ENCODE data around the gene LSM14A.
A peak's percentile ranks its signal among the peaks of the same experiment; 100 is the strongest.

Gene LSM14A

DNA sequence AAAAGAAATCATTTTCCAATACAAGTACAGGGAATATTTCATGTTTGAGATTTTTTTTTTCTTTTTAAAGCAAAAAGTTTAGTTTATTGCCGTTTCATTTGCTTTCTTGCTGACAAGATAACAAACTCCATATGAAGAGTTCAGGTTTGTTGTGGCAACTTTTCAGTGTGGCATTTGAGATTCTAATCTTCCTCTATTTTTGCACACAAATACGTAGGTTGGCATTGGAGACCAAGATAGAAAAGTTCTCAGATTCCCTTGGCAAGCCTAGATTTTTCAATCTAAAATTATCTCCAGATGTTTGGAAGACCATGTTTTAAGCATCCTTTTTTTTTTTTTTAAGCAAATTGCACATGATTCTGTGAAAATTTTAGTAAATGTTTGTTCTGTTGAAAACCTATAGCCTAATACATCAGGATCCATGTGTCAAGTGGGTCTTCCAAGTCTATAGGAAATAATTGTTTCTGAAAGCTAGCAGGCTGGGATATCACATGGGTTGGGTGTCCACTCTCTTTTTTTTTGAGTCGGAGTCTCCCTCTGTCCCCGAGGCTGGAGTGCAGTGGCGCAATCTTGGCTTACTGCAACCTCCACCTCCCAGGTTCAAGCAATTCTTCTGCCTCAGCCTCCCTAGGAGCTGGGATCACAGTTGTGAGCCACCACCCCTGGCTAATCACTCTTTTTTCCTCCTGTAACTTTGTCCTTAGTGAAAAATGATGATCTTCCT, 84.7 kb downstream of the LSM14A start:
- Histone ChIP-seq H3K36me3 (ENCODE audit: control insufficient read depth in 2 of 2, insufficient read depth in 2 of 2, low read length in 2 of 2) (no peaks in the 10 kb centered on the region), H3K9ac (ENCODE audit: low read length in 2 of 2) (no peak overlapping the region), H3K27ac (ENCODE audit: low read length) (no peak overlapping the region), H3K4me1 (ENCODE audit: control insufficient read depth, insufficient read depth, low read length) (peaks cover 16% of the 10 kb centered on the region), H3K4me3 (ENCODE audit: low read length in 2 of 2) (no peak overlapping the region), H3K9me3 (ENCODE audit: control insufficient read depth in 2 of 2, low read length in 2 of 2) (no peaks in the 10 kb centered on the region), H3K27me3 (ENCODE audit: control insufficient read depth in 1 of 2, insufficient read depth in 2 of 2, low read length in 2 of 2) (no peaks in the 10 kb centered on the region)

DNA sequence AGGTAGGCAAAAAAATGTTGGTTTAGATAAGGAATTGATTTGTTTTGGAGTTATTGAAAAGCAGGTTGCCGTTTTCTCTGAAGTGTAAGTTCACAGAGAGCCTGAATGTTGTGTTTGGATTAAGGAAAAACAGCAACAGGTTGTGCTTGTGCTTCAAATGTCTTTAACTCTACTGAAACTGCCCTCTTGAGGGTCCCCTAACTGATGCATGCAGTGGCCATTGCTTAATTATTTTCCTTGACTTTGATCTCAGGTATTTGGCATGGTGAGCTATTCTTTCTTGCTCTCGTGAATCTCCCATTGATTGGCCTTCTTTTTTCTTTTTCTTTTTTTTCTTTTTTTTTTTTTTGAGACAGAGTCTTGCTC, 85.2 kb downstream of the LSM14A start:
- H3K27ac ChIP-seq (ENCODE audit: low read length) = no peak overlapping the region
- H3K9ac ChIP-seq (ENCODE audit: low read length in 2 of 2) = no peak overlapping the region

DNA sequence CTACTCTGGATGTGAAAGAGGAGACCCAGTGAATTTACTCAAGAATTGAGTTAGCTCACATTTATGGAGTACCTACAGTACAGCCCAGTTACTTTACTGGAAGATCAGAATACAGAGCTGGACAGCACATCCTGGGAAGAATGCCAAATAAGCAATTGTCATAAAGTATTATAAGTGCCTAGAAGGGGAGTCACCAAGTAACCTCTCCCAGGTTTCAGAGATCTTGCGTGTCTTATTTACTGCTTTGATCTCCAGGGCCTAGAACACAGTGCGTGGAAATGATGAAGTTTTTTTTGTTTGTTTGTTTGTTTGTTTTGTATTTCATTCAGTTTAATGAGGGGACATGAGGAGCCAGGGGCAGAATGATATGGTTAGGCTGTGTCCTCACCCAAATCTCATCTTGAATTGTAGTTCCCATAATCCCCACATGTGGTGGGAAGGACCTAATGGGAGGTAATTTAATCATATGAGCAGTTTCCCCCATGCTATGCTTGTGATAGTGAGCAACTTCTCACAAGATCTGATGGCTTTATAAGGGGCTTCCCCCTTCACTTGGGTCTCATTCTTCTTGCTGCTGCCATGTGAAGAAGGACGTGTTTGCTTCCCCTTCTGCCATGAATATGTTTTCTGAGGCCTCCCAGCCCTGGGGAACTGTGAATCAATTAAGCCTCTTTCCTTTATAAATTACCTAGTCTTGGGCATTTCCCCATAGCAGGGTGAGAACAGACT, 87.2 kb downstream of the LSM14A start:
- H3K36me3 ChIP-seq (ENCODE audit: control insufficient read depth in 2 of 2, insufficient read depth in 2 of 2, low read length in 2 of 2) = no peaks in the 10 kb centered on the region
- H3K9me3 ChIP-seq (ENCODE audit: control insufficient read depth in 2 of 2, low read length in 2 of 2) = no peaks in the 10 kb centered on the region
- H3K27me3 ChIP-seq (ENCODE audit: control insufficient read depth in 1 of 2, insufficient read depth in 2 of 2, low read length in 2 of 2) = no peaks in the 10 kb centered on the region
- peaks cover 16% of the 10 kb centered on the region for H3K4me1 ChIP-seq (ENCODE audit: control insufficient read depth, insufficient read depth, low read length)
- H3K27ac ChIP-seq (ENCODE audit: low read length) = no peak overlapping the region
- H3K9ac ChIP-seq (ENCODE audit: low read length in 2 of 2) = no peak overlapping the region
- no peak overlapping the region for H3K4me3 ChIP-seq (ENCODE audit: low read length in 2 of 2)

More for the DNA sequence above, 85.2 kb downstream of the LSM14A start:
- Histone ChIP-seq H3K36me3 (ENCODE audit: control insufficient read depth in 2 of 2, insufficient read depth in 2 of 2, low read length in 2 of 2) (no peaks in the 10 kb centered on the region), H3K27me3 (ENCODE audit: control insufficient read depth in 1 of 2, insufficient read depth in 2 of 2, low read length in 2 of 2) (no peaks in the 10 kb centered on the region), H3K4me3 (ENCODE audit: low read length in 2 of 2) (no peak overlapping the region), H3K9me3 (ENCODE audit: control insufficient read depth in 2 of 2, low read length in 2 of 2) (no peaks in the 10 kb centered on the region), H3K4me1 (ENCODE audit: control insufficient read depth, insufficient read depth, low read length) (peaks cover 16% of the 10 kb centered on the region)

DNA sequence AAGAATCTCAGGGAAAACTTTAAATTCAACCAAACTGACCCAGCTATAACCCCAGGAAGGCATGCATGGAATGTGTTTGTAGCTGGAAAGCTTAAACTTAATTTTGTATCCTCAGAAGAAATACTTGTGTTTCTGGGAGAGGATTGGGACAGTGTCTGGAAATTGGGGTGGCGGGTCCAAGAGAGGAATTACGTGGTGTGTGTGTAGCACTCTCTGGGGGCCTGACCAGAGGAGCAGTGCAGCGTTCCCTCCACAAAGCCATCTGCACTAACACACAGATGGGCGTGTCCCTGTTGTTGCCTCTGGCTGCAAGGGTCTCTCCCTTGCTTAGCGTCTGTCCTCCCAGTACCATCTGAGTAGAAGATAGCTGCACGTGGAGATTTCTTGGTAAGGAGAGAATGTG, 88.5 kb downstream of the LSM14A start:
- H3K9me3 ChIP-seq (ENCODE audit: control insufficient read depth in 2 of 2, low read length in 2 of 2) = no peaks in the 10 kb centered on the region
- peaks cover 11% of the 10 kb centered on the region for H3K4me1 ChIP-seq (ENCODE audit: control insufficient read depth, insufficient read depth, low read length)
- no peaks in the 10 kb centered on the region for H3K27me3 ChIP-seq (ENCODE audit: control insufficient read depth in 1 of 2, insufficient read depth in 2 of 2, low read length in 2 of 2)
- no peak overlapping the region for H3K27ac ChIP-seq (ENCODE audit: low read length)
- H3K4me3 ChIP-seq (ENCODE audit: low read length in 2 of 2) = peak overlapping the region in 1 of 2 donors; percentile 44
- no peaks in the 10 kb centered on the region for H3K36me3 ChIP-seq (ENCODE audit: control insufficient read depth in 2 of 2, insufficient read depth in 2 of 2, low read length in 2 of 2)
- H3K9ac ChIP-seq (ENCODE audit: low read length in 2 of 2) = peak overlapping the region in 1 of 2 donors; percentile 36

DNA sequence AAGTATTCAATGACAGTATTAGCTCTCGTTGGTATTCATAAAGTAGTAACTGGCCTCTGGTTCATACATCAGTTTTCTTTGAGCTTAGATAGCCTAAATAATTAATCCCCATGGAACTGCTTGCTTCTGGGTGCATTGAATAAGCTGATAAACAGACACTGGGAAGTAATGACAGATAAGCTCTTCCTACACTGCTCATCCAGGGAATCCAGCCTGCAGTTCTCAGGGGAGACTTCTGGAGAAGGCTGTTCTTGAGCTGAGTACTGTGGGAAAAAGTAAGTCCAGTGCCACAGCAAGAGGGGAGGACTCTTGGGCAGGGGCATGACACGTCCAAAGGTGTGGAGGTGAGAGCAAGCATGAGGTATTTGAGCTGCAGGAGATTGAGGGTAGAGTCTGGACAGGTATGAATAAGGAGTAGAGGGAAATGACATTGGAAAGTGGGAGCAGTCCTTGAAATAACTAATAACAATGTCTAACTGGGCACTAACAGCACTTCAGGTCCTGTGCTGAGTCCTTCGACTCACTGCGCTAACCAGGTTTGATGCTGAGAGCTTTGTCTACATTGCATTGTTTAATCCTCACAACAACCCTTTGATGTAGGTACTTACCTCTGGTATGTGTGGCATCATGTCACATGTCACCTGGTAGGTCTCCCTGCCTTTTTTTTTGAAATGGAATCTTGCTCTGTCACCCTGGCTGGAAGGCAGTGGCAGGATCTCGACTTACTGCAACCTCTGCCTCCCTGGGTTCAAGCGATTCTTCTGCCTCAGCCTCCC, 89.2 kb downstream of the LSM14A start:
- Histone ChIP-seq H3K36me3 (ENCODE audit: control insufficient read depth in 2 of 2, insufficient read depth in 2 of 2, low read length in 2 of 2) (no peaks in the 10 kb centered on the region), H3K4me1 (ENCODE audit: control insufficient read depth, insufficient read depth, low read length) (peaks cover 11% of the 10 kb centered on the region), H3K27me3 (ENCODE audit: control insufficient read depth in 1 of 2, insufficient read depth in 2 of 2, low read length in 2 of 2) (no peaks in the 10 kb centered on the region), H3K9me3 (ENCODE audit: control insufficient read depth in 2 of 2, low read length in 2 of 2) (no peaks in the 10 kb centered on the region), H3K27ac (ENCODE audit: low read length) (no peak overlapping the region), H3K9ac (ENCODE audit: low read length in 2 of 2) (no peak overlapping the region), H3K4me3 (ENCODE audit: low read length in 2 of 2) (no peak overlapping the region)

DNA sequence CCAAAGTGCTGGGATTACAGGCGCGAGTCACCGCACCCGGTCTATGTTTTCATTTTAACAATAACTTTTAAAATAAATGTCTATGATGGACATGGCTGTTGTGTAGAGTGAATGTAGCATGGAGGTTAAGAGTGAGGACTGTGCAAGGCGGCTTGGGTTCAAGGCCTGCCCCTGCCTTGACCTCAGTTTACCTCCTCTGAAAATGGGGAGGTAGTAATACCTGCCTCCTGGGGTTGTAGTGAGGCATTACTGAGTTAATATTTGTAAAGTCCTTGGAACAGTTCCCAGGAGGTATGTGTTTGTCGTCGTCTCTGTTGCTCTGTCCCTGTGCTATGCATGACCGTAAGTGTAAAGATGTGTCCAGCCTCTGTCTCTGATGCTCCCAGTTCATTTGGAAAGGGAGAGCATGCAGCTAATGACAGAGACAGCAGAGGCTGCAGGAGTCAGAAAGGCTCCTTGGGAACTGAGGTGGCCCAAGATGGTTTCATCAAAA, 91.5 kb downstream of the LSM14A start:
- Histone ChIP-seq H3K4me3 (ENCODE audit: low read length in 2 of 2) (no peak overlapping the region), H3K4me1 (ENCODE audit: control insufficient read depth, insufficient read depth, low read length) (peaks cover 8% of the 10 kb centered on the region), H3K27me3 (ENCODE audit: control insufficient read depth in 1 of 2, insufficient read depth in 2 of 2, low read length in 2 of 2) (no peaks in the 10 kb centered on the region), H3K9me3 (ENCODE audit: control insufficient read depth in 2 of 2, low read length in 2 of 2) (no peaks in the 10 kb centered on the region), H3K27ac (ENCODE audit: low read length) (no peak overlapping the region), H3K36me3 (ENCODE audit: control insufficient read depth in 2 of 2, insufficient read depth in 2 of 2, low read length in 2 of 2) (no peaks in the 10 kb centered on the region), H3K9ac (ENCODE audit: low read length in 2 of 2) (no peak overlapping the region)

DNA sequence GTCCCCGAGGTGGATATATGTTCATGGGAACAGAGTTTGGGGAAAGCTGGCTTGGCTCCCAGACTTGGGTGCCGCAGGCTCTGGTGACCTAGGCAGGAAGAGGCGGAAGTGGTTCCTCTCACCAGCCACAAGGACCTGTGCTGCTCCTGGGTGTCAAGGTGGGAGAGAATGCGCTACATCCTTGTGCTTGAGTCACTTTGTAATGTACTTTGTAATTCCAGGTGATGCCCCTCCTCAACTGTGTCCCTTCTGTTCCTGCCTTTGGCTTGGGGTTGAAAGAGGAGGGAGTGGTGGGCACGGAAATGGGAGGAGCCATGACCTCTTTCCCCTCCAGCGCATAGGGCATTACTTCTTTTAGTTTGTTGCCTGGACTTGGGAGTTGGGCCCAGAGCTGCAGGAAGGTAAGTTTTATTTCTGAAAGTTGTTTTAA, 92.9 kb downstream of the LSM14A start:
- no peak overlapping the region for H3K27ac ChIP-seq (ENCODE audit: low read length)
- H3K9me3 ChIP-seq (ENCODE audit: control insufficient read depth in 2 of 2, low read length in 2 of 2) = no peaks in the 10 kb centered on the region
- no peaks in the 10 kb centered on the region for H3K27me3 ChIP-seq (ENCODE audit: control insufficient read depth in 1 of 2, insufficient read depth in 2 of 2, low read length in 2 of 2)
- peaks cover 6% of the 10 kb centered on the region for H3K4me1 ChIP-seq (ENCODE audit: control insufficient read depth, insufficient read depth, low read length)
- H3K36me3 ChIP-seq (ENCODE audit: control insufficient read depth in 2 of 2, insufficient read depth in 2 of 2, low read length in 2 of 2) = no peaks in the 10 kb centered on the region
- no peak overlapping the region for H3K9ac ChIP-seq (ENCODE audit: low read length in 2 of 2)
- H3K4me3 ChIP-seq (ENCODE audit: low read length in 2 of 2) = no peak overlapping the region

DNA sequence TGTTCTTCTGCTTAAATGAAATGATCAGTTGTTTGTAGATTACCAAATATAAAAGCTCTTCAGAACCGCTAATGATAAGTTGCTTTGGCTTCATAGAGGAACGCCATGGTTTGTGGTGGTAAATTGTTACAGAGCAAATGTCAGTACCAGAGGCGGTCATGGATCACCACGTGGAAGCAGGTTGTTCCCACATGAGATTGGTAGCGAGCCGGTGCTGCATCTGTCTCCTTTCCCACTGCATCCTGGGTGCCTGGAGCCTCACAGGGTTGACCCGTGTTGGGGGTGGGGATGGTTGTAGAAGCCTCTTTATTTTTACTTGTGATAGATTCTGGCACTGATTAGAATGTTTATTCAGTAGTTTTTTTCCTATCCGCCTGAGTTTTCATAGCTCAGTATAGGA, 96.8 kb downstream of the LSM14A start:
- H3K9ac ChIP-seq (ENCODE audit: low read length in 2 of 2) = no peak overlapping the region
- H3K27me3 ChIP-seq (ENCODE audit: control insufficient read depth in 1 of 2, insufficient read depth in 2 of 2, low read length in 2 of 2) = no peaks in the 10 kb centered on the region
- H3K36me3 ChIP-seq (ENCODE audit: control insufficient read depth in 2 of 2, insufficient read depth in 2 of 2, low read length in 2 of 2) = peaks cover 0 to 2% of the 10 kb centered on the region in 2 donors
- H3K27ac ChIP-seq (ENCODE audit: low read length) = no peak overlapping the region
- H3K4me1 ChIP-seq (ENCODE audit: control insufficient read depth, insufficient read depth, low read length) = no peaks in the 10 kb centered on the region
- H3K9me3 ChIP-seq (ENCODE audit: control insufficient read depth in 2 of 2, low read length in 2 of 2) = no peaks in the 10 kb centered on the region
- no peak overlapping the region for H3K4me3 ChIP-seq (ENCODE audit: low read length in 2 of 2)

DNA sequence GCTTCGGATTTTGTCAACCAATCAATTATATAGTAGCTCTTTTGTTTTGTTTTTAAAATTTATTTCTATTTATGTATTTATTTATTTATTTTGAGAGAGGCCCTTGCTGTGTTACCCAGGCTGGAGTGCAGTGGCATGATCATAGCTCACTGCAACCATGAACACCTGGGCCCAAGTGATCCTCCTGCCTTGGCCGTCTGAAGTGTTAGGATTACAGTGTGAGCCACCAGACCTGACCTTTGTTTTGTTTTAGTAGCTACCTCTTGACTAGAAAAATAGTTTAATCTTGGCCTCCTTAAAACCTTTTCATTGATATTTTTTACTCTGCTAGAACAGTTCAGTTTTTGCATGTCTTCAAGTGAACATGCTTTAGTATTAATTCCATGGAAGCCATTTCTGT, 97.2 kb downstream of the LSM14A start:
- no peak overlapping the region for H3K4me3 ChIP-seq (ENCODE audit: low read length in 2 of 2)
- no peak overlapping the region for H3K27ac ChIP-seq (ENCODE audit: low read length)
- H3K27me3 ChIP-seq (ENCODE audit: control insufficient read depth in 1 of 2, insufficient read depth in 2 of 2, low read length in 2 of 2) = no peaks in the 10 kb centered on the region
- no peak overlapping the region for H3K9ac ChIP-seq (ENCODE audit: low read length in 2 of 2)
- H3K36me3 ChIP-seq (ENCODE audit: control insufficient read depth in 2 of 2, insufficient read depth in 2 of 2, low read length in 2 of 2) = peaks cover 0 to 2% of the 10 kb centered on the region in 2 donors
- H3K4me1 ChIP-seq (ENCODE audit: control insufficient read depth, insufficient read depth, low read length) = no peaks in the 10 kb centered on the region
- H3K9me3 ChIP-seq (ENCODE audit: control insufficient read depth in 2 of 2, low read length in 2 of 2) = no peaks in the 10 kb centered on the region

DNA sequence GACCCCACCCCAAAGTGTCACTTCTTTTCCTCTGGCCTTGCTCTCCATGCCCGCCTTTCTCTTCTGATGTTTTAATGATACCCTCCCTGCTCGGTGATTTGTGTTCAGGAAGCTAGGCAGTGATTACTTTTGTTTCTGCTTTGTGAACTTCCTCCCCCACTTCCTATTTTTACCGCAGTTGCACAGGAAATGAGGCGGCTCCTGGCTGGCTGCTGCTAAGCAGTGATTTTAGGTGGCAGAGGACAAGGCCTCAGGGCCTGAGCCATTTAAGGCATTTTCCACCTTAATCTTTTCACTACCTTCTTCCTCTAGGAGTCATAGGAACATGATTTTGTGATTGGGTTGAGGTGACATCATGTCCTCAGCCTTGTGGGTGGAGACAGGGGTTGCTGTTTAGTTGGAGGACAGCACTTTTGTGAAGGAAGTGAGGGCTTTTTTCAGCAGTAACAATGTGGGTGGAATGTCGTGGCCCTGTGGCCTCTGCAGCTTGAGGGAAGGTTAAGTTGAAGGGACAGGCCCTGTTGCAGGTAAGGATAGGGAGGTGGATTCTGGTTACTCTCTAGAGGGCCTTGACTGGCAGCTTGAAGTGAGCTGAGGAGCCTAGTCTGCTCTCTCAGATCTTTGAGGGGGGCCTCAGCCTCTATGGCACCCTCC, 97.8 kb downstream of the LSM14A start:
- no peak overlapping the region for H3K4me3 ChIP-seq (ENCODE audit: low read length in 2 of 2)
- H3K27me3 ChIP-seq (ENCODE audit: control insufficient read depth in 1 of 2, insufficient read depth in 2 of 2, low read length in 2 of 2) = no peaks in the 10 kb centered on the region
- H3K9me3 ChIP-seq (ENCODE audit: control insufficient read depth in 2 of 2, low read length in 2 of 2) = no peaks in the 10 kb centered on the region
- no peaks in the 10 kb centered on the region for H3K4me1 ChIP-seq (ENCODE audit: control insufficient read depth, insufficient read depth, low read length)
- H3K9ac ChIP-seq (ENCODE audit: low read length in 2 of 2) = no peak overlapping the region
- H3K36me3 ChIP-seq (ENCODE audit: control insufficient read depth in 2 of 2, insufficient read depth in 2 of 2, low read length in 2 of 2) = peaks cover 0 to 2% of the 10 kb centered on the region in 2 donors
- peak overlapping the region; percentile 19 for H3K27ac ChIP-seq (ENCODE audit: low read length)

All from stomach smooth muscle (tissue), 2 donors.